Measurements from ENCODE around the gene NPPB.

GRCh38 chr1:11907275-11908094 lies 48.7 kb upstream of the NPPB start:
- TF ChIP-seq CTCF (conservative IDR thresholded peaks at IDR 0.05 in 1 of 2, IDR thresholded peaks at IDR 0.05 in 1 of 2; ENCODE audit: low read depth in 1 of 2, low read length in 2 of 2): peak; percentile 59 to 83
- TF ChIP-seq EZH2 (IDR thresholded peaks at IDR 0.05; ENCODE audit: low read length, missing control alignments): no peak

Measured in fibroblast of lung (primary cell).